Mesenchymal stem cell (in vitro differentiated cells and primary cell): Measurements from ENCODE around the gene GSK3B.
A peak's percentile ranks its signal among the peaks of the same experiment; 100 is the strongest.

Experiments used
- DNase-seq: peaks from one replicate; pipeline ENCODE4 v3.0.0-alpha.2; 2013
- H2AFZ ChIP-seq: one replicate; pipeline ENCODE4 v1.6.1; 2013; ENCODE audit warnings: low read depth, mild to moderate bottlenecking, control low read depth, inconsistent platforms, low read length, moderate library complexity
- H2AK5ac ChIP-seq: 2 replicates; pipeline ENCODE4 v1.6.1; 2013; ENCODE audit warnings: low read length, moderate library complexity, mild to moderate bottlenecking, inconsistent platforms; ENCODE audit not compliant: severe bottlenecking
- H2BK120ac ChIP-seq: one replicate; pipeline ENCODE4 v1.6.1; 2013; ENCODE audit warnings: low read depth, mild to moderate bottlenecking, inconsistent platforms, low read length, moderate library complexity
- H2BK12ac ChIP-seq, 2 experiments: one replicate each; pipeline ENCODE4 v1.6.1; 2013; ENCODE audit warnings: inconsistent platforms in 2 of 2, low read length in 2 of 2, mild to moderate bottlenecking in 2 of 2, moderate library complexity in 2 of 2, control low read depth in 1 of 2
- H2BK15ac ChIP-seq: one replicate; pipeline ENCODE4 v1.6.1; 2013; ENCODE audit warnings: mild to moderate bottlenecking, low read depth, inconsistent platforms; ENCODE audit not compliant: poor library complexity, severe bottlenecking
- H2BK5ac ChIP-seq: 2 replicates; pipeline ENCODE4 v1.6.1; 2013; ENCODE audit warnings: low read depth, mild to moderate bottlenecking, low read length, control low read depth, inconsistent platforms; ENCODE audit not compliant: poor library complexity, severe bottlenecking
- H3K14ac ChIP-seq, 2 experiments: one replicate each; pipeline ENCODE4 v1.6.1; 2013; ENCODE audit warnings: inconsistent platforms in 2 of 2, low read length in 2 of 2, control low read depth in 1 of 2, mild to moderate bottlenecking in 1 of 2, moderate library complexity in 1 of 2
- H3K18ac ChIP-seq, 2 experiments: one replicate each; pipeline ENCODE4 v1.6.1; 2013; ENCODE audit warnings: inconsistent platforms in 2 of 2, low read length in 2 of 2, control low read depth in 1 of 2, low read depth in 1 of 2, mild to moderate bottlenecking in 1 of 2
- H3K23ac ChIP-seq, 2 experiments: one replicate each; pipeline ENCODE4 v1.6.1; 2013; ENCODE audit warnings: inconsistent platforms in 2 of 2, low read length in 2 of 2, mild to moderate bottlenecking in 2 of 2, moderate library complexity in 2 of 2, control low read depth in 1 of 2
- H3K27ac ChIP-seq: 2 replicates; pipeline ENCODE4 v1.5.1; 2013; ENCODE audit warnings: mild to moderate bottlenecking, moderate library complexity, low read length, control low read depth, inconsistent platforms; ENCODE audit not compliant: poor library complexity, severe bottlenecking
- H3K27me3 ChIP-seq, 2 experiments: 2 replicates each; pipeline versions ENCODE4 v1.6.1 to v1.7.0; 2013; ENCODE audit warnings: low read length in 2 of 2, mild to moderate bottlenecking in 2 of 2, moderate library complexity in 2 of 2, control low read depth in 1 of 2, inconsistent platforms in 1 of 2; ENCODE audit not compliant: control insufficient read depth in 1 of 2, insufficient read depth in 1 of 2
- H3K36me3 ChIP-seq, 2 experiments: 2 replicates each; pipeline versions ENCODE4 v1.6.1 to v1.7.0; 2013; ENCODE audit warnings: low read length in 2 of 2, control low read depth in 1 of 2, inconsistent platforms in 1 of 2, low read depth in 1 of 2, mild to moderate bottlenecking in 1 of 2; ENCODE audit not compliant: insufficient read depth in 2 of 2, control insufficient read depth in 1 of 2
- H3K4ac ChIP-seq, 2 experiments: one replicate each; pipeline ENCODE4 v1.6.1; 2013; ENCODE audit warnings: inconsistent platforms in 2 of 2, low read length in 2 of 2, mild to moderate bottlenecking in 2 of 2, moderate library complexity in 2 of 2, control low read depth in 1 of 2, low read depth in 1 of 2
- H3K4me1 ChIP-seq: 2 replicates; pipeline ENCODE4 v1.6.1; 2013; ENCODE audit warnings: low read depth, low read length, control low read depth; ENCODE audit not compliant: control insufficient read depth, insufficient read depth
- H3K4me2 ChIP-seq: 2 replicates; pipeline ENCODE4 v1.6.1; 2013; ENCODE audit warnings: low read length, mild to moderate bottlenecking, inconsistent platforms; ENCODE audit not compliant: poor library complexity, severe bottlenecking
- H3K4me3 ChIP-seq, 2 experiments: 2 replicates each; pipeline versions ENCODE4 v1.5.1 to v1.7.0; 2013; ENCODE audit warnings: low read length in 2 of 2, mild to moderate bottlenecking in 2 of 2, control low read depth in 1 of 2, low read depth in 1 of 2; ENCODE audit not compliant: insufficient read depth in 1 of 2
- H3K79me1 ChIP-seq: replicated peaks from 2 replicates; pipeline ENCODE4 v1.6.1; 2013; ENCODE audit warnings: mild to moderate bottlenecking, control low read depth, low read length, inconsistent platforms; ENCODE audit not compliant: poor library complexity, severe bottlenecking
- H3K9ac ChIP-seq: 2 replicates; pipeline ENCODE4 v1.7.0; 2013; ENCODE audit warnings: mild to moderate bottlenecking, low read length, moderate library complexity
- H3K9me3 ChIP-seq: 2 replicates; pipeline ENCODE4 v1.7.0; 2013; ENCODE audit warnings: mild to moderate bottlenecking, low read length; ENCODE audit not compliant: control insufficient read depth
- H4K8ac ChIP-seq: one replicate; pipeline ENCODE4 v1.6.1; 2013; ENCODE audit warnings: inconsistent platforms, mild to moderate bottlenecking, low read length, moderate library complexity
- H4K91ac ChIP-seq: one replicate; pipeline ENCODE4 v1.6.1; 2013; ENCODE audit warnings: mild to moderate bottlenecking, low read length, inconsistent platforms
- WGBS: methylation state at CpG from one replicate; pipeline ENCODE4 v1.1.7; 2013; ENCODE audit warnings: mixed read lengths; 5-methylcytosine and 5-hydroxymethylcytosine counted together

The GSK3B gene

DNA sequence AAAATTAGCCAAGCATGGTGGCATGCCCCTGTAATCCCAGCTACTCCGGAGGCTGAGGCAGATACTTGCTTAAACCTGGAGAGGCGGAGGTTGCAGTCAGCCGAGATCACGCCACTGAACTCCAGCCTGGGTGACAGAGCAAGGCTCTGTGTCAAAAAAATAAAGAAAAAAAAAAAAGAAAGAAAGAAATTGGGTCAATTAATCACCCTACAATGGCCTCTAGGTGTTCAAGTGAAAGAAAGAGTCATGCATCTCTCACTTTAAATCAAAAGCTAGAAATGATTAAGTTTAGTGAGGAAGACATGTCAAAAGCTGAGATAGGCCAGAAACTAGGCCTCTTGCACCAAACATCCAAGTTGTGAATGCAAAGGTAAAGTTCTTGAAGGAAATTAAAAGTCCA is 44.9 kb upstream of the GSK3B start:
- H4K91ac ChIP-seq = no peak overlapping the region
- no peak overlapping the region for H3K23ac ChIP-seq
- H2BK15ac ChIP-seq = no peak overlapping the region
- no peak overlapping the region for H4K8ac ChIP-seq
- H2BK12ac ChIP-seq = no peak overlapping the region
- no peak overlapping the region for H3K4ac ChIP-seq
- no peak overlapping the region for H3K18ac ChIP-seq
- H3K27me3 ChIP-seq = no peaks in the 10 kb centered on the region
- H2AFZ ChIP-seq = no peak overlapping the region
- no peak overlapping the region for H3K4me2 ChIP-seq
- no peak overlapping the region for H3K14ac ChIP-seq
- H2BK120ac ChIP-seq = no peak overlapping the region
- no peak overlapping the region for H3K4me3 ChIP-seq
- 96% methylated on average over 3 of the region's 4 CpGs for WGBS
- no peak overlapping the region for H2BK5ac ChIP-seq
- H3K27ac ChIP-seq = no peak overlapping the region
- peaks cover 2% of the 10 kb centered on the region for H3K4me1 ChIP-seq
- H2AK5ac ChIP-seq = no peak overlapping the region
- no peaks in the 10 kb centered on the region for H3K9me3 ChIP-seq
- DNase-seq = no peak
- H3K36me3 ChIP-seq = peaks cover 0 to 3% of the 10 kb centered on the region in 2 experiments
- no peak overlapping the region for H3K9ac ChIP-seq
- H3K79me1 ChIP-seq = no peaks in the 10 kb centered on the region

DNA sequence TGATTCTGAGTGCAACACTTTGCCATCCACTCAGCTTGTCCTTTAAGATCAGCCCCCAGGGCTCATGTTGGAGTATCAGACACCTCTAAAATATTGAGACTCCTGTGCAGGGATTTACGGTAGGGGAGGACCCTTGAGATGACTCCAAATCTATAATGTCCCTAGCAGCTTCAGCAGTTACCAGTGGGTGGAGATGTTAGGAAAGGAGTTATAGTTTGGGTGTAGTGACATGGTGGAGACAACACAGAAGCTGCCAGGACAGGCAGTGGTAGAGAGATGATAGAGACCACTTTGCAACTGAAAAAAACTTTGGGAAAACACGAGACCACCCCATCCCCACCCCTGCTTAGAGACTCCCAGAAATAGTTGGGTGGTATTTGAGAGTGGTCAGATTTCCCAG is 43.3 kb upstream of the GSK3B start:
- no peak overlapping the region for H2BK12ac ChIP-seq
- H2BK5ac ChIP-seq = no peak overlapping the region
- no peak overlapping the region for H3K18ac ChIP-seq
- no peak overlapping the region for H3K23ac ChIP-seq
- H4K91ac ChIP-seq = no peak overlapping the region
- peaks cover 0 to 3% of the 10 kb centered on the region in 2 experiments for H3K36me3 ChIP-seq
- H2AK5ac ChIP-seq = peak overlapping the region; percentile 7
- no peaks in the 10 kb centered on the region for H3K9me3 ChIP-seq
- no peak overlapping the region for H3K4me3 ChIP-seq
- no peaks in the 10 kb centered on the region for H3K27me3 ChIP-seq
- no peak overlapping the region for H2AFZ ChIP-seq
- no peaks in the 10 kb centered on the region for H3K79me1 ChIP-seq
- no peak for DNase-seq
- H2BK15ac ChIP-seq = no peak overlapping the region
- no peaks in the 10 kb centered on the region for H3K4me1 ChIP-seq
- no peak overlapping the region for H4K8ac ChIP-seq
- 100% methylated on average over 1 of the region's 2 CpGs for WGBS
- no peak overlapping the region for H3K9ac ChIP-seq
- H3K4me2 ChIP-seq = no peak overlapping the region
- H2BK120ac ChIP-seq = no peak overlapping the region
- H3K14ac ChIP-seq = no peak overlapping the region
- no peak overlapping the region for H3K4ac ChIP-seq
- no peak overlapping the region for H3K27ac ChIP-seq

DNA sequence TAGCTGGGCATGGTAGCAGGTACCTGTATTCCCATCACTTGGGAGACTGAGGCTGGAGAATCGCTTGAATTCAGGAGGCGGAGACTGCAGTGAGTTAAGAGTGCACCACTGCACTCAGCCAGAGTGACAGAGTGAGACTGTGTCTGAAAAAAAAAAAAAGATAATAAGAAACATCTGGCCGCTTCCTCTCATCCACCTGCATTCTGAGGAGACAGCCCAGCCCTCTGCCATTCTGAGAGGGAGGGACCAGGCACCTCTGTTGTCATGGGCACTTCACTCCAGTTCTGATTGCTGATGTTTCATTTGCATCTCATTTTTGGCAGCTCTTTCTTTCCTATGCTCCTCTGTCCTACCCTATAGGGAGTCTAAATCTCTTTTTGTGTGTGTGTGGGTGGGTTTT is 36.4 kb upstream of the GSK3B start:
- no peak overlapping the region for H3K9ac ChIP-seq
- no peak overlapping the region for H3K18ac ChIP-seq
- no peaks in the 10 kb centered on the region for H3K4me1 ChIP-seq
- no peaks in the 10 kb centered on the region for H3K79me1 ChIP-seq
- no peak overlapping the region for H2BK5ac ChIP-seq
- no peak overlapping the region for H4K8ac ChIP-seq
- no peak overlapping the region for H3K14ac ChIP-seq
- no peak overlapping the region for H3K23ac ChIP-seq
- no peaks in the 10 kb centered on the region for H3K9me3 ChIP-seq
- no peak overlapping the region for H2AFZ ChIP-seq
- 100% methylated on average over 3 of the region's 3 CpGs for WGBS
- H2AK5ac ChIP-seq = no peak overlapping the region
- H2BK15ac ChIP-seq = no peak overlapping the region
- H3K4me3 ChIP-seq = no peak overlapping the region
- no peaks in the 10 kb centered on the region for H3K27me3 ChIP-seq
- no peak overlapping the region for H4K91ac ChIP-seq
- no peak overlapping the region for H2BK12ac ChIP-seq
- H2BK120ac ChIP-seq = no peak overlapping the region
- no peak overlapping the region for H3K4me2 ChIP-seq
- H3K36me3 ChIP-seq = no peaks in the 10 kb centered on the region
- DNase-seq = no peak
- no peak overlapping the region for H3K27ac ChIP-seq
- no peak overlapping the region for H3K4ac ChIP-seq

DNA sequence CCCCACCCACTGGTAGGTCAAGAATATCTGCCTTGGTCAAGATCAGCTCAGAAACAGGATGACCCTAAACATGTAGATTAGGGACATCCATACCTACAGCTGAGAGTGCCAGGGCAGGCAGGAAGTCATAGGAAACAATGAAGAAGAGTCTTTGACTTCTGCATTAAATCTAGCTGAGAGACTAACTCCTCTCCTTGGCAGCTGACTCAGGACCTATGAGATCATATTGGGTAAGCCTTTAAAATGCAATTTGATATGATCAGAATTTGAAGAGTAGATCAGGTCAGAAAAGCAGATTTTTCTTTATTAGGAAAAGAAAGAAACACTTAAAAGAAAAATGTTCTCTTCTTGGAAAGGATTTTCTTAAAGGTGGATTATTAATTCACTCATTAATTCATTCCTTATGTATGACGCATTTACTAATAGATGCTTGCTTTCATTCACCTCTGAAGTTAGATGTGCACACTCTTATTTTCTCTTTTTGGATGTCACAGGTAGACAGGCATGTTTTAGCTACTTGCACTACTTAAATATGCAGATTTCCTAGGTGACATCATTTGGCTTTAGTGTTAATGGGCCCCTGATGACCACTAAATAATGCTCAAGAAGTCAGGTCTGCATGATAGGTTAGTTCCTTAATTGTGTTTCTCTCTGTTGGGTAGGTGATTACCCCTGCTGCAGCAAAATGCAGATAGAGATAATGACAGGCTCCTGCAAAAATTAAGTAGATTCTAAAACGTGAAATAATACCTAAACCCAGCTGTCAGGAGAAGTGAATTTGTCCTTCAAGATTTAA is 35.7 kb upstream of the GSK3B start:
- Histone ChIP-seq H3K79me1 (no peaks in the 10 kb centered on the region), H3K4me1 (no peaks in the 10 kb centered on the region), H3K9me3 (no peaks in the 10 kb centered on the region), H2BK120ac (no peak overlapping the region), H3K27me3 (no peaks in the 10 kb centered on the region), H2AK5ac (no peak overlapping the region), H2BK12ac (no peak overlapping the region), H2BK15ac (no peak overlapping the region), H4K8ac (no peak overlapping the region), H3K9ac (no peak overlapping the region), H3K14ac (no peak overlapping the region), H3K23ac (no peak overlapping the region), H3K4me2 (no peak overlapping the region), H4K91ac (no peak overlapping the region), H3K4ac (no peak overlapping the region), H3K36me3 (no peaks in the 10 kb centered on the region), H2BK5ac (no peak overlapping the region), H3K4me3 (no peak overlapping the region), H3K27ac (no peak overlapping the region), H2AFZ (no peak overlapping the region), H3K18ac (no peak overlapping the region)
- DNase-seq = no peak
- 74% methylated on average over 1 of the region's 2 CpGs for WGBS
